CD4-positive, alpha-beta memory T cell (primary cell): ENCODE results near the gene SNTB2. TPM values are rescaled to one million over a fixed set of nuclear protein-coding genes. Genes with fewer than 3 reads are reported as not detected.

Experiments used
- CTCF ChIA-PET: fragments of 350-600 bp; sonication (Branson Sonifier 250); formaldehyde crosslinking; loops from one replicate; lab custom pipeline; 2021; ENCODE audit warnings: inconsistent platforms; ENCODE audit not compliant: partially characterized antibody; lab: Charles Lee
- POLR2A ChIA-PET: fragments of 350-600 bp; sonication (Branson Sonifier 250); formaldehyde crosslinking; loops from one replicate; lab custom pipeline; 2021; ENCODE audit not compliant: partially characterized antibody; lab: Charles Lee
- DNase-seq, 5 donors: peaks; one replicate each; pipeline versions ENCODE4 v3.0.0 to v3.0.0-alpha.2; 2020 to 2022; ENCODE audit warnings: mixed read lengths in 1 of 5
- H3K27ac ChIP-seq: one replicate; pipeline ENCODE4 v1.7.0; 2013; ENCODE audit warnings: low read depth, low read length
- H3K27me3 ChIP-seq: 2 replicates; pipeline ENCODE4 v1.7.0; 2013; ENCODE audit warnings: mild to moderate bottlenecking, low read length, moderate library complexity; ENCODE audit not compliant: insufficient read depth
- H3K36me3 ChIP-seq: 2 replicates; pipeline ENCODE4 v1.7.0; 2013; ENCODE audit warnings: mild to moderate bottlenecking, low read length, moderate library complexity; ENCODE audit not compliant: insufficient read depth
- H3K4me1 ChIP-seq: 2 replicates; pipeline ENCODE4 v1.7.0; 2013; ENCODE audit warnings: mild to moderate bottlenecking, low read length, moderate library complexity; ENCODE audit not compliant: insufficient read depth
- H3K4me3 ChIP-seq, 2 donors: one replicate each; pipeline ENCODE4 v1.7.0; 2013; ENCODE audit warnings: low read length in 2 of 2, mild to moderate bottlenecking in 1 of 2
- H3K9me3 ChIP-seq, 2 donors: one replicate each; pipeline ENCODE4 v1.7.0; 2013; ENCODE audit warnings: low read length in 2 of 2, control low read depth in 1 of 2; ENCODE audit not compliant: control insufficient read depth in 1 of 2
- H3K27ac Mint-ChIP-seq, 7 donors: one replicate each; pipeline ENCODE4 v1.8.0; 2020 to 2021; ENCODE audit warnings: mixed read lengths in 7 of 7, mild to moderate bottlenecking in 6 of 7, inconsistent platforms in 3 of 7, moderate library complexity in 3 of 7
- H3K27me3 Mint-ChIP-seq, 2 donors: one replicate each; pipeline ENCODE4 v1.8.0; 2020 to 2021; ENCODE audit warnings: mixed read lengths in 2 of 2
- H3K36me3 Mint-ChIP-seq, 2 donors: one replicate each; pipeline ENCODE4 v1.8.0; 2020 to 2021; ENCODE audit warnings: mixed read lengths in 2 of 2, inconsistent platforms in 1 of 2, mild to moderate bottlenecking in 1 of 2
- H3K4me1 Mint-ChIP-seq, 4 donors: one replicate each; pipeline ENCODE4 v1.8.0; 2020 to 2021; ENCODE audit warnings: mixed read lengths in 4 of 4, mild to moderate bottlenecking in 1 of 4
- H3K4me3 Mint-ChIP-seq, 8 donors: one replicate each; pipeline ENCODE4 v1.8.0; 2020 to 2021; ENCODE audit warnings: mixed read lengths in 8 of 8, mild to moderate bottlenecking in 7 of 8, moderate library complexity in 6 of 8, inconsistent platforms in 3 of 8
- H3K9me3 Mint-ChIP-seq, 8 donors: one replicate each; pipeline ENCODE4 v1.8.0; 2020 to 2021; ENCODE audit warnings: mixed read lengths in 8 of 8, mild to moderate bottlenecking in 5 of 8, inconsistent platforms in 3 of 8, moderate library complexity in 1 of 8
- intact Hi-C: fragments of 100-400 bp; cut with micrococcal nuclease; formaldehyde crosslinking; loops from one replicate; pipeline ENCODE4 v1.15.1; 2023
- polyA plus RNA-seq, 2 donors: library from polyadenylated mRNA; unstranded; fragments of 300-500 nt; fragmentation: Illumina TruSeq; gene quantifications; one replicate each; pipeline ENCODE4 v1.2.3, GENCODE V29; 2021
- total RNA-seq, 2 experiments: library from RNA; stranded (reverse); gene quantifications; one replicate each; pipeline ENCODE4 v1.2.3, GENCODE V29; 2021

The SNTB2 gene
- total and polyA plus RNA-seq, 4 experiments from 2014 or later, result 4.5 to 21.2 (median 17.3) TPM

- ChIA-PET POLR2A (interaction anchor here (1.1 kb wide), 1 partner anchor 8 kb away, joined by 3 read pairs; the partner anchor contains the start of gene VPS4A), CTCF (interaction anchor here (0.9 kb wide), 1 partner anchor 16 kb away, joined by 4 read pairs; no protein-coding TSS in a partner anchor)
- Mint-ChIP-seq H3K4me3 (no peak overlapping the region), H3K27me3 (no peaks in the 10 kb centered on the region), H3K4me1 (no peaks in the 10 kb centered on the region), H3K36me3 (peaks cover 17 to 33% of the 10 kb centered on the region in 2 donors), H3K27ac (peak overlapping the region in 1 of 7 donors; percentile 36), H3K9me3 (no peaks in the 10 kb centered on the region)
- no peak for DNase-seq
- H3K4me1 ChIP-seq, result no peaks in the 10 kb centered on the region
- intact Hi-C loops, result no loop called here
- no peaks in the 10 kb centered on the region for H3K27me3 ChIP-seq
- no peak overlapping the region for H3K27ac ChIP-seq
- H3K4me3 ChIP-seq, result no peak overlapping the region
- no peaks in the 10 kb centered on the region for H3K9me3 ChIP-seq
- H3K36me3 ChIP-seq, result peaks cover 17% of the 10 kb centered on the region
Measured at GRCh38 chr16:69302301-69302700, 115.3 kb downstream of the SNTB2 start.

- Mint-ChIP-seq H3K4me1 (peaks cover 7 to 9% (median 8%) of the 10 kb centered on the region in 4 donors), H3K9me3 (no peaks in the 10 kb centered on the region), H3K36me3 (peaks cover 7 to 18% of the 10 kb centered on the region in 2 donors), H3K27me3 (no peaks in the 10 kb centered on the region), H3K4me3 (no peak overlapping the region), H3K27ac (no peak overlapping the region)
- no peaks in the 10 kb centered on the region for H3K27me3 ChIP-seq
- DNase-seq, result no peak
- no peaks in the 10 kb centered on the region for H3K9me3 ChIP-seq
- H3K36me3 ChIP-seq, result peaks cover 8% of the 10 kb centered on the region
- ChIA-PET CTCF (interaction anchor here (1.1 kb wide), 1 partner anchor 18 kb away, joined by 3 read pairs; no protein-coding TSS in a partner anchor), POLR2A (interaction anchor here (0.9 kb wide), 1 partner anchor 33 kb away, joined by 3 read pairs; the partner anchor contains the start of gene COG8)
- intact Hi-C loops, result no loop called here
- H3K4me1 ChIP-seq, result peaks cover 4% of the 10 kb centered on the region
- H3K27ac ChIP-seq, result no peak overlapping the region
- H3K4me3 ChIP-seq, result no peak overlapping the region
Measured at GRCh38 chr16:69306031-69306430, 119.1 kb downstream of the SNTB2 start.

- H3K4me3 ChIP-seq, result no peak overlapping the region
- H3K36me3 ChIP-seq, result no peaks in the 10 kb centered on the region
- Mint-ChIP-seq H3K4me1 (peaks cover 8 to 14% (median 11%) of the 10 kb centered on the region in 4 donors), H3K36me3 (peaks cover 4 to 14% of the 10 kb centered on the region in 2 donors), H3K4me3 (no peak overlapping the region), H3K27me3 (no peaks in the 10 kb centered on the region), H3K9me3 (no peaks in the 10 kb centered on the region), H3K27ac (no peak overlapping the region)
- H3K4me1 ChIP-seq, result peaks cover 8% of the 10 kb centered on the region
- no peaks in the 10 kb centered on the region for H3K9me3 ChIP-seq
- ChIA-PET CTCF (no interaction called here), POLR2A (no interaction called here)
- no peak for DNase-seq
- H3K27me3 ChIP-seq, result no peaks in the 10 kb centered on the region
- no peak overlapping the region for H3K27ac ChIP-seq
- intact Hi-C loops, result no loop called here
Measured at GRCh38 chr16:69307091-69307490, 120.1 kb downstream of the SNTB2 start.

- H3K4me3 ChIP-seq, result no peak overlapping the region
- no peaks in the 10 kb centered on the region for H3K27me3 Mint-ChIP-seq
- no peak overlapping the region for H3K4me3 Mint-ChIP-seq
- H3K36me3 Mint-ChIP-seq, result peaks cover 0 to 10% of the 10 kb centered on the region in 2 donors
- H3K9me3 ChIP-seq, result no peaks in the 10 kb centered on the region
- no peaks in the 10 kb centered on the region for H3K27me3 ChIP-seq
- intact Hi-C loops, result no loop called here
- ChIA-PET POLR2A (no interaction called here), CTCF (no interaction called here)
- peaks cover 13% of the 10 kb centered on the region for H3K4me1 ChIP-seq
- no peaks in the 10 kb centered on the region for H3K36me3 ChIP-seq
- DNase-seq, result no peak
- no peak overlapping the region for H3K27ac ChIP-seq
- H3K9me3 Mint-ChIP-seq, result no peaks in the 10 kb centered on the region
- peaks cover 11 to 18% (median 15%) of the 10 kb centered on the region in 4 donors for H3K4me1 Mint-ChIP-seq
- peak overlapping the region in 1 of 7 donors; percentile 3 for H3K27ac Mint-ChIP-seq
Measured at GRCh38 chr16:69307856-69308255, 120.9 kb downstream of the SNTB2 start.

GRCh38 chr16:69309316-69309715 is 122.4 kb downstream of the SNTB2 start:
- Histone ChIP-seq H3K4me3 (no peak overlapping the region), H3K27me3 (no peaks in the 10 kb centered on the region), H3K36me3 (peaks cover 9% of the 10 kb centered on the region), H3K9me3 (no peaks in the 10 kb centered on the region), H3K4me1 (peaks cover 28% of the 10 kb centered on the region), H3K27ac (no peak overlapping the region)
- Mint-ChIP-seq H3K4me3 (peak overlapping the region in 6 of 8 donors; percentile 2 to 47 (median 18)), H3K36me3 (peaks cover 0 to 14% of the 10 kb centered on the region in 2 donors), H3K9me3 (no peaks in the 10 kb centered on the region), H3K27me3 (no peaks in the 10 kb centered on the region), H3K27ac (peak overlapping the region in 6 of 7 donors; percentile 6 to 68 (median 24)), H3K4me1 (peaks cover 16 to 31% (median 25%) of the 10 kb centered on the region in 4 donors)
- intact Hi-C loops, result no loop called here
- ChIA-PET POLR2A (interaction anchor here (1.6 to 4.6 kb wide), 3 partner anchors 20 to 177 kb away, joined by 7 to 44 read pairs (median 30); partner anchors contain the start of genes CHTF8, COG8, NIP7 and PDF), CTCF (interaction anchor here (0.6 to 1.4 kb wide), 2 partner anchors 29 to 444 kb away, joined by 3 to 4 read pairs; partner anchors contain the start of gene COG8)
- peak in 1 of 5 donors; percentile 16 for DNase-seq

- intact Hi-C loops, result loop anchor here (1.0 to 2.0 kb wide), 5 partner anchors 19 to 254 kb away; partner anchors contain the start of genes COG8, NFAT5, NIP7 and PDF
- Histone ChIP-seq H3K36me3 (peaks cover 23% of the 10 kb centered on the region), H3K27me3 (no peaks in the 10 kb centered on the region), H3K9me3 (no peaks in the 10 kb centered on the region), H3K27ac (peak within 1 kb of the TSS; percentile 85), H3K4me3 (peak within 1 kb of the TSS; percentile 70 to 73), H3K4me1 (peaks cover 28% of the 10 kb centered on the region)
- peak within 1 kb of the TSS; percentile 93 to 99 (median 98) for H3K4me3 Mint-ChIP-seq
- CTCF ChIA-PET, result interaction anchor here (1.0 to 1.7 kb wide), 3 partner anchors 28 to 29 kb away, joined by 3 to 4 read pairs (median 4); partner anchors contain the start of genes COG8 and NIP7
- peaks cover 0 to 3% (median 0%) of the 10 kb centered on the region in 8 donors for H3K9me3 Mint-ChIP-seq
- H3K4me1 Mint-ChIP-seq, result peaks cover 16 to 36% (median 27%) of the 10 kb centered on the region in 4 donors
- peaks cover 3 to 20% of the 10 kb centered on the region in 2 donors for H3K36me3 Mint-ChIP-seq
- no peaks in the 10 kb centered on the region for H3K27me3 Mint-ChIP-seq
- DNase-seq, result peak; percentile 96 to 99 (median 97)
- peak within 1 kb of the TSS; percentile 85 to 98 (median 95) for H3K27ac Mint-ChIP-seq
- POLR2A ChIA-PET, result interaction anchor here (0.8 to 4.6 kb wide), 9 partner anchors 9 to 1214 kb away, joined by 3 to 44 read pairs (median 3); partner anchors contain the start of genes CHTF8, COG8, NIP7 and NOB1
Measured at GRCh38 chr16:69310653-69311532, 123.9 kb downstream of the SNTB2 start, which contains the start of gene VPS4A. VPS4A (plus strand) TSS chr16:69311350; CDS start chr16:69311512, 162 bp downstream.
